OCI-LY7 (cell line): ENCODE measurements around the gene SNX10. TPM values are rescaled to one million over a fixed set of nuclear protein-coding genes. Genes with fewer than 3 reads are reported as not detected.

Experiments used
- BruUV-seq: library from RNA; stranded (reverse); fragments of 400-500 nt; replicated peaks from 2 replicates; lab custom pipeline; 2021; lab: Mats Ljungman, UMichigan
- CTCF ChIA-PET: fragments of 300-600 bp; sonication (Branson Sonifier 250); formaldehyde crosslinking; loops from one replicate; lab custom pipeline; 2022; ENCODE audit warnings: antibody characterized with exemption; ENCODE audit not compliant: unreplicated experiment; lab: Charles Lee
- POLR2A ChIA-PET: fragments of 300-600 bp; sonication (Branson Sonifier 250); formaldehyde crosslinking; loops from one replicate; lab custom pipeline; 2022; ENCODE audit warnings: antibody characterized with exemption; lab: Charles Lee
- DNase-seq: peaks from one replicate; pipeline ENCODE4 v3.0.0-alpha.2; 2015; ENCODE audit warnings: low spot score
- H2AFZ ChIP-seq: fragments of 200-600 bp; sonication (generic), shearing (Covaris generic); 2 replicates; pipeline ENCODE4 v1.6.1; 2014; ENCODE audit warnings: mild to moderate bottlenecking, antibody characterized with exemption, low read length, moderate library complexity
- H3K27ac ChIP-seq: fragments of 200-600 bp; sonication (generic); 2 replicates; pipeline ENCODE4 v1.5.1; 2014; ENCODE audit warnings: mixed run types, low read depth, mild to moderate bottlenecking, moderate library complexity, low read length, inconsistent platforms; ENCODE audit not compliant: poor library complexity, severe bottlenecking
- H3K36me3 ChIP-seq: fragments of 200-600 bp; sonication (generic); 2 replicates; pipeline ENCODE4 v1.6.1; 2014; ENCODE audit warnings: mild to moderate bottlenecking, antibody characterized with exemption, low read length, moderate library complexity, mixed read lengths; ENCODE audit not compliant: insufficient read depth
- H3K4me1 ChIP-seq: fragments of 200-600 bp; sonication (generic); 2 replicates; pipeline ENCODE4 v1.5.1; 2014; ENCODE audit warnings: mild to moderate bottlenecking, low read length; ENCODE audit not compliant: insufficient read depth, poor library complexity, severe bottlenecking
- H3K4me2 ChIP-seq: fragments of 200-600 bp; sonication (generic); 2 replicates; pipeline ENCODE4 v1.6.1; 2014; ENCODE audit warnings: mild to moderate bottlenecking, low read length
- H3K4me3 ChIP-seq: fragments of 200-600 bp; sonication (generic); 2 replicates; pipeline ENCODE4 v1.5.1; 2014; ENCODE audit warnings: mild to moderate bottlenecking, low read depth, low read length; ENCODE audit not compliant: poor library complexity, severe bottlenecking
- H3K79me2 ChIP-seq: fragments of 200-600 bp; sonication (generic); 2 replicates; pipeline ENCODE4 v1.6.1; 2016; ENCODE audit warnings: low read depth, mild to moderate bottlenecking, low read length, moderate library complexity, mixed read lengths; ENCODE audit not compliant: insufficient read depth
- H3K9me2 ChIP-seq: fragments of 200-600 bp; sonication (generic); 2 replicates; pipeline ENCODE4 v1.6.1; 2016; ENCODE audit warnings: mild to moderate bottlenecking, low read length, mixed read lengths; ENCODE audit not compliant: insufficient read depth
- H3K9me3 ChIP-seq: fragments of 200-600 bp; sonication (generic); 2 replicates; pipeline ENCODE4 v1.6.1; 2014; ENCODE audit warnings: mild to moderate bottlenecking, mixed run types, low read length, mixed read lengths
- H4K20me1 ChIP-seq: fragments of 200-600 bp; sonication (generic); 2 replicates; pipeline ENCODE4 v1.6.1; 2014; ENCODE audit warnings: mild to moderate bottlenecking, antibody characterized with exemption, low read length, moderate library complexity, mixed read lengths; ENCODE audit not compliant: insufficient read depth
- EZH2phosphoT487 ChIP-seq: fragments of 200-600 bp; sonication (generic); IDR thresholded peaks from 2 replicates; pipeline ENCODE4 v1.6.1; 2018; ENCODE audit warnings: low read depth, borderline replicate concordance, mild to moderate bottlenecking, mixed run types, antibody characterized with exemption, low read length, moderate library complexity, mixed read lengths
- intact Hi-C: fragments of 100-400 bp; cut with micrococcal nuclease; formaldehyde crosslinking; loops from one replicate; pipeline ENCODE4 v1.10.0; 2022; ENCODE audit not compliant: unreplicated experiment
- total RNA-seq, 2 experiments: library from RNA; depleted of rRNA in 1 of 2; stranded (reverse); fragments of >200 nt in 1 of 2; shearing (Covaris generic) in 1 of 2; gene quantifications; 2 replicates each; pipeline ENCODE4 v1.2.3, GENCODE V29; 2014 to 2022
- TF ChIP-seq, protein P1 (sequence below): fragments of 200-600 bp; sonication (generic); conservative IDR thresholded peaks from 2 replicates; pipeline ENCODE4 v1.5.1; 2014; ENCODE audit warnings: mild to moderate bottlenecking, antibody characterized with exemption, low read length, moderate library complexity, mixed read lengths

Gene SNX10
- total RNA-seq, 2 experiments from 2014 or later = 14.3 to 32.9 TPM

DNA sequence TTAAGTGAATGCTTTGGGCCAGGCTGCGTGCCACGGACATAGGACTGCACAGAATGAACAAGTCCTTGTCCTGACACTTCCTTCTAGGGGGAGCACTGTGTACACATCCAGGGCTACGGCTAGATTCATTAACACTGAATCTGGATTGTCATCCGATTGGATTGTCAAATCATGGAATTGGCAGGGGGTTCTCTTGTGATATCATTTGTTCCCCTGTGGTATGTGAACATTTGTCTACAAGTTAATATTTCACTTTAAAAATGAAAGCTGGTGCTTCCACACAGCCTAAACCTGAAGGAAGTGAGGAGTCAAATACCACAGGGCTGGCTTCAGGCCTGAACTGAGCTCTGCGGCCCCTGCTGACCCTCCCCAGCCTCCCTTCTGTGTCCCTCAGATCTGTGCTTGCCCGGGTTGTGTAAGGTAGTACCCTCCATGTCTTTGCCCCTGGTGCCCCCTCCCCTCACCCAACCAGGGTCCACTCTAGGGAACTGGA lies 75.6 kb downstream of the SNX10 start:
- POLR2A ChIA-PET = no interaction called here
- H3K9me3 ChIP-seq = no peaks in the 10 kb centered on the region
- no peak overlapping the region for H3K4me2 ChIP-seq
- intact Hi-C loops = loop anchor here (5.0 kb wide), 1 partner anchor 165 kb away; the partner anchor contains the start of genes CBX3 and HNRNPA2B1
- peaks cover 21% of the 10 kb centered on the region for H3K4me1 ChIP-seq
- H3K36me3 ChIP-seq = peaks cover 47% of the 10 kb centered on the region
- no peak overlapping the region for H3K4me3 ChIP-seq
- BruUV-seq = no TSS peak
- DNase-seq = no peak
- no peak overlapping the region for H2AFZ ChIP-seq
- H3K27ac ChIP-seq = no peak overlapping the region
- no peaks in the 10 kb centered on the region for H3K9me2 ChIP-seq
- no peak for TF ChIP-seq EZH2phosphoT487
- TF ChIP-seq, protein P1, sequence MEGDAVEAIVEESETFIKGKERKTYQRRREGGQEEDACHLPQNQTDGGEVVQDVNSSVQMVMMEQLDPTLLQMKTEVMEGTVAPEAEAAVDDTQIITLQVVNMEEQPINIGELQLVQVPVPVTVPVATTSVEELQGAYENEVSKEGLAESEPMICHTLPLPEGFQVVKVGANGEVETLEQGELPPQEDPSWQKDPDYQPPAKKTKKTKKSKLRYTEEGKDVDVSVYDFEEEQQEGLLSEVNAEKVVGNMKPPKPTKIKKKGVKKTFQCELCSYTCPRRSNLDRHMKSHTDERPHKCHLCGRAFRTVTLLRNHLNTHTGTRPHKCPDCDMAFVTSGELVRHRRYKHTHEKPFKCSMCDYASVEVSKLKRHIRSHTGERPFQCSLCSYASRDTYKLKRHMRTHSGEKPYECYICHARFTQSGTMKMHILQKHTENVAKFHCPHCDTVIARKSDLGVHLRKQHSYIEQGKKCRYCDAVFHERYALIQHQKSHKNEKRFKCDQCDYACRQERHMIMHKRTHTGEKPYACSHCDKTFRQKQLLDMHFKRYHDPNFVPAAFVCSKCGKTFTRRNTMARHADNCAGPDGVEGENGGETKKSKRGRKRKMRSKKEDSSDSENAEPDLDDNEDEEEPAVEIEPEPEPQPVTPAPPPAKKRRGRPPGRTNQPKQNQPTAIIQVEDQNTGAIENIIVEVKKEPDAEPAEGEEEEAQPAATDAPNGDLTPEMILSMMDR = no peak
- CTCF ChIA-PET = no interaction called here
- no peaks in the 10 kb centered on the region for H3K79me2 ChIP-seq
- no peaks in the 10 kb centered on the region for H4K20me1 ChIP-seq

DNA sequence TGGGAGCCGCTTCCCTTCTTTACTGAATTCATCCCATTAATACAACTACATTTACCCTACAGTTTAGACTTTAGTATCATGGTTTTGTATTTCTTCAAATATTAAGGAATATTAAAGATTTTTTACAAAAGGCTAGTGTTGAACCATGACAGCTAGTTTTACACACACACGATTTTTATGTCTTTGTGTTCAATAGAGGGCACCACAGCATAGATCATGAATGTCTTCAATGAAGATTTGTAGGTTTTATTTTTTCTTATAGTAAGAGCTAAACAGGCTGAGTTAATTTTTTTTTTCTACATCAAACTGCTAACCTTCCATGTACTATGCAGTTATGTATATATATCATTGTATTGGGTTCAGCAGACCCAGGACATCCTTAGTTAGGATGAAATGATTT lies 76.9 kb downstream of the SNX10 start:
- no peak overlapping the region for H3K27ac ChIP-seq
- intact Hi-C loops = loop anchor here (1.0 to 5.0 kb wide), 2 partner anchors 166 to 299 kb away; partner anchors contain the start of genes CBX3 and HNRNPA2B1
- no TSS peak for BruUV-seq
- no peaks in the 10 kb centered on the region for H3K9me2 ChIP-seq
- no peak overlapping the region for H3K4me3 ChIP-seq
- POLR2A ChIA-PET = interaction anchor here (0.7 to 1.7 kb wide), 2 partner anchors 132 to 416 kb away, joined by 3 to 4 read pairs; no protein-coding TSS in a partner anchor
- no peak overlapping the region for H2AFZ ChIP-seq
- DNase-seq = peak; percentile 13
- TF ChIP-seq, protein P1 = peak; percentile 62
- no peak for TF ChIP-seq EZH2phosphoT487
- CTCF ChIA-PET = interaction anchor here (0.6 kb wide), 1 partner anchor 188 kb away, joined by 3 read pairs; no protein-coding TSS in a partner anchor
- peaks cover 58% of the 10 kb centered on the region for H3K36me3 ChIP-seq
- H4K20me1 ChIP-seq = no peaks in the 10 kb centered on the region
- no peak overlapping the region for H3K4me2 ChIP-seq
- no peaks in the 10 kb centered on the region for H3K79me2 ChIP-seq
- peaks cover 21% of the 10 kb centered on the region for H3K4me1 ChIP-seq
- H3K9me3 ChIP-seq = no peaks in the 10 kb centered on the region

GRCh38 chr7:26369593-26369992 lies 77.9 kb downstream of the SNX10 start:
- TF ChIP-seq, protein P1 = peak; percentile 96
- TF ChIP-seq EZH2phosphoT487 = no peak
- POLR2A ChIA-PET = interaction anchor here (0.6 to 1.7 kb wide), 4 partner anchors 78 to 235 kb away, joined by 3 to 4 read pairs (median 4); partner anchors contain the start of gene SNX10
- no peaks in the 10 kb centered on the region for H4K20me1 ChIP-seq

More at GRCh38 chr7:26369593-26369992, 77.9 kb downstream of the SNX10 start:
- peaks cover 16% of the 10 kb centered on the region for H3K4me1 ChIP-seq
- no peaks in the 10 kb centered on the region for H3K79me2 ChIP-seq
- no peaks in the 10 kb centered on the region for H3K9me2 ChIP-seq
- H3K27ac ChIP-seq = no peak overlapping the region
- no peaks in the 10 kb centered on the region for H3K9me3 ChIP-seq
- peaks cover 59% of the 10 kb centered on the region for H3K36me3 ChIP-seq
- CTCF ChIA-PET = interaction anchor here (0.9 to 1.2 kb wide), 4 partner anchors 78 to 298 kb away, joined by 3 to 5 read pairs (median 3); partner anchors contain the start of gene SNX10
- no peak overlapping the region for H3K4me2 ChIP-seq
- peak; percentile 63 for DNase-seq
- no peak overlapping the region for H3K4me3 ChIP-seq
- H2AFZ ChIP-seq = no peak overlapping the region
- intact Hi-C loops = loop anchor here (1.0 to 5.0 kb wide), 3 partner anchors 131 to 792 kb away; partner anchors contain the start of genes CBX3 and HNRNPA2B1
- BruUV-seq = no TSS peak
